ENCODE data around the gene LRPAP1.

LRPAP1 gene

GRCh38 chr4:3478446-3479357 lies 53.5 kb downstream of the LRPAP1 start:
- Mint-ChIP-seq H3K4me1 (peaks cover 17% of the 10 kb centered on the region), H3K9me3 (no peaks in the 10 kb centered on the region), H3K36me3 (no peaks in the 10 kb centered on the region), H3K27me3 (no peaks in the 10 kb centered on the region), H3K27ac (no peak overlapping the region), H3K4me3 (no peak overlapping the region)
- ATAC-seq (ENCODE audit: low read depth) (no peak), DNase-seq (ENCODE audit: low spot score in 2 of 2) (no peak)

- H3K27ac Mint-ChIP-seq = no peak overlapping the region
- H3K27me3 Mint-ChIP-seq = no peaks in the 10 kb centered on the region
- DNase-seq (ENCODE audit: low spot score in 2 of 2) = no peak
- ATAC-seq (ENCODE audit: low read depth) = no peak
- H3K9me3 Mint-ChIP-seq = no peaks in the 10 kb centered on the region
- no peak overlapping the region for H3K4me3 Mint-ChIP-seq
- peaks cover 14% of the 10 kb centered on the region for H3K4me1 Mint-ChIP-seq
- H3K36me3 Mint-ChIP-seq = no peaks in the 10 kb centered on the region
These were observed 54.3 kb downstream of the LRPAP1 start for GRCh38 chr4:3477750-3478430.

GRCh38 chr4:3476936-3477749 lies 55.1 kb downstream of the LRPAP1 start:
- H3K36me3 Mint-ChIP-seq = no peaks in the 10 kb centered on the region
- ATAC-seq (ENCODE audit: low read depth) (no peak), DNase-seq (ENCODE audit: low spot score in 2 of 2) (peak in 1 of 2 donors; percentile 9)
- H3K4me1 Mint-ChIP-seq = peaks cover 14% of the 10 kb centered on the region
- peaks cover 2% of the 10 kb centered on the region for H3K27me3 Mint-ChIP-seq
- H3K27ac Mint-ChIP-seq = no peak overlapping the region
- H3K4me3 Mint-ChIP-seq = no peak overlapping the region
- H3K9me3 Mint-ChIP-seq = no peaks in the 10 kb centered on the region

GRCh38 chr4:3476341-3476747 lies 55.9 kb downstream of the LRPAP1 start:
- Mint-ChIP-seq H3K9me3 (no peaks in the 10 kb centered on the region), H3K27me3 (peaks cover 2% of the 10 kb centered on the region), H3K4me1 (peaks cover 11% of the 10 kb centered on the region), H3K27ac (no peak overlapping the region), H3K4me3 (no peak overlapping the region), H3K36me3 (no peaks in the 10 kb centered on the region)
- DNase-seq (ENCODE audit: low spot score in 2 of 2) (peak in 1 of 2 donors; percentile 8), ATAC-seq (ENCODE audit: low read depth) (no peak)

GRCh38 chr4:3475713-3476260 lies 56.4 kb downstream of the LRPAP1 start:
- Mint-ChIP-seq H3K27me3 (peaks cover 2% of the 10 kb centered on the region), H3K9me3 (no peaks in the 10 kb centered on the region), H3K4me1 (peaks cover 7% of the 10 kb centered on the region), H3K27ac (no peak overlapping the region), H3K4me3 (no peak overlapping the region), H3K36me3 (no peaks in the 10 kb centered on the region)
- DNase-seq (ENCODE audit: low spot score in 2 of 2) (no peak), ATAC-seq (ENCODE audit: low read depth) (no peak)

GRCh38 chr4:3475041-3475712 lies 57.0 kb downstream of the LRPAP1 start:
- no peak overlapping the region for H3K4me3 Mint-ChIP-seq
- H3K36me3 Mint-ChIP-seq = no peaks in the 10 kb centered on the region
- no peaks in the 10 kb centered on the region for H3K9me3 Mint-ChIP-seq
- peaks cover 2% of the 10 kb centered on the region for H3K27me3 Mint-ChIP-seq
- ATAC-seq (ENCODE audit: low read depth) (no peak), DNase-seq (ENCODE audit: low spot score in 2 of 2) (peak in 1 of 2 donors; percentile 8)
- H3K27ac Mint-ChIP-seq = no peak overlapping the region
- peaks cover 2% of the 10 kb centered on the region for H3K4me1 Mint-ChIP-seq

DNA sequence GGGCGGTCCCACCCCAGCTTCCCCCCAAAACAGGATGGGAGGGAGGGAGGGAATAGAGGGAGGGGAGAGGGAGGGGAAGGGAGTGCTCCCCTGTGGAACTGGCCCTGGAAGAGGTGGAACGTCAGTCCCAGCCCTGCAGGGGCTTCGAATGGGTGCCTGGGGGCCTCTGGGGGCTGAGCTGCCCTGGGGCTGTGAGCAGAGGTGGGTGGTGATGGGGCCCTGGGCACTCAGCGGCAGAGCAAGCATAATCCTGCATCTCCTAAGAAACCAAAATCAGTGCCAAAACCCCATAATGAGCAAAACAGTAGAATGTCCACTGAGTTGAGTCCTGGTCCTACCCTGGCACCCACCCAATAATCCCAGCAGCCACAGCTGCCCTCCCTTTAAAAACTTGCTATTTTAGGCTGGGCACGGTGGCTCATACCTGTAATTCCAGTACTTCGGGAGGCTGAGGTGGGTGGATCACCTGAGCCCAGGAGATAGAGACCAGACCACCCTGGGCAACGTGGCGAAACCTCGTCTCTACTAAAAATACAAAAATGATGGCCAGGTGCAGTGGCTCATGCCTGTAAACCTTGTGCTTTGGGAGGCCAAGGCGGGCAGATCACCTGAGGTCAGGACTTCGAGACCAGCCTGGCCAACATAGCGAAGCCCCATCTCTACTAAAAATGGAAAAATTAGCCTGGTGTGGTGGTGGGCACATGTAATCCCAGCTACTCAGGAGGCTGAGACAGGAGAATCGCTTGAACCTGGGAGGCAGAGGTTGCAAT lies 58.0 kb downstream of the LRPAP1 start:
- DNase-seq (ENCODE audit: low spot score in 2 of 2) (no peak), ATAC-seq (ENCODE audit: low read depth) (no peak)
- Mint-ChIP-seq H3K27me3 (peaks cover 2% of the 10 kb centered on the region), H3K4me1 (no peaks in the 10 kb centered on the region), H3K27ac (no peak overlapping the region), H3K9me3 (no peaks in the 10 kb centered on the region), H3K4me3 (no peak overlapping the region), H3K36me3 (no peaks in the 10 kb centered on the region)

DNA sequence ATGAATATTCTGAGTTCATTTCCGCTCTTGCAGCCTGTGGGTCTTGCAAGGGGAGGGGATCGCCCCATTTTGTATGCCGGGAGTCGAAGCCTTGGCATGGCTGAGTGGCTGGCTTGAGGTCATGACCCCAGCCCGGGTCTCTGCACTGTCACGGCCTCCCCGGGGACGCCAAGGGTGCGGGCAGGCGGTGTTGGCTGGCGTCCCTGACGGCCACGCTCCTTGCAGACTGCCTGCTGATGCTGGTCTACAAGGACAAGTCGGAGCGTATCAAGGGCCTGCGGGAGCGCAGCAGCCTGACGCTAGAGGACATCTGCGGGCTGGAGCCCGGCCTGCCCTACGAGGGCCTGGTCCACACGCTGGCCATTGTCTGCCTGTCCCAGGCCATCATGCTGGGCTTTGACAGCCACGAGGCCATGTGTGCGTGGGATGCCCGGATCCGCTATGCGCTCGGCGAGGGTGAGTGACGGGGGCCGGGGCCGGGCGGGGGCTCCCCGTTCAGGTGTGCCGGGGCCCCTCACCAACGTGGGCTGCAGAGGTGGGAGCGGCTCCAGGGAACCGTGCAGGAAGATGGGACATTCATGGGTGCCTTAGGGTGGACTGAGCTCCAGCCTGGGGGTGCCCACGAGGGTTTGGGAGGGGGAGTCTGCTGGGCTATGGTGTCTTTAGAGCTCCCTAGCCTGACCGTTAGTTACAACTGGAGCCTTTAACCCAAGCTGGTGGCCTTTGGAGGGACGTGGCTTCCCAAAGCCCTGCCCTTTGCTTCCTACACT lies 58.9 kb downstream of the LRPAP1 start:
- ATAC-seq (ENCODE audit: low read depth) (no peak), DNase-seq (ENCODE audit: low spot score in 2 of 2) (no peak)
- Mint-ChIP-seq H3K36me3 (no peaks in the 10 kb centered on the region), H3K4me1 (no peaks in the 10 kb centered on the region), H3K9me3 (no peaks in the 10 kb centered on the region), H3K4me3 (no peak overlapping the region), H3K27ac (no peak overlapping the region), H3K27me3 (peaks cover 2% of the 10 kb centered on the region)

- H3K27ac Mint-ChIP-seq = no peak overlapping the region
- no peaks in the 10 kb centered on the region for H3K4me1 Mint-ChIP-seq
- no peaks in the 10 kb centered on the region for H3K36me3 Mint-ChIP-seq
- ATAC-seq (ENCODE audit: low read depth) (no peak), DNase-seq (ENCODE audit: low spot score in 2 of 2) (no peak)
- no peaks in the 10 kb centered on the region for H3K9me3 Mint-ChIP-seq
- no peak overlapping the region for H3K4me3 Mint-ChIP-seq
- peaks cover 2% of the 10 kb centered on the region for H3K27me3 Mint-ChIP-seq
These were observed 59.6 kb downstream of the LRPAP1 start for GRCh38 chr4:3472411-3473141.

GRCh38 chr4:3471886-3472285 lies 60.3 kb downstream of the LRPAP1 start:
- Mint-ChIP-seq H3K9me3 (no peaks in the 10 kb centered on the region), H3K4me1 (no peaks in the 10 kb centered on the region), H3K36me3 (no peaks in the 10 kb centered on the region), H3K4me3 (no peak overlapping the region), H3K27ac (no peak overlapping the region), H3K27me3 (peaks cover 2% of the 10 kb centered on the region)
- no peak for ATAC-seq (ENCODE audit: low read depth)
- DNase-seq (ENCODE audit: low spot score in 2 of 2) = no peak

DNA sequence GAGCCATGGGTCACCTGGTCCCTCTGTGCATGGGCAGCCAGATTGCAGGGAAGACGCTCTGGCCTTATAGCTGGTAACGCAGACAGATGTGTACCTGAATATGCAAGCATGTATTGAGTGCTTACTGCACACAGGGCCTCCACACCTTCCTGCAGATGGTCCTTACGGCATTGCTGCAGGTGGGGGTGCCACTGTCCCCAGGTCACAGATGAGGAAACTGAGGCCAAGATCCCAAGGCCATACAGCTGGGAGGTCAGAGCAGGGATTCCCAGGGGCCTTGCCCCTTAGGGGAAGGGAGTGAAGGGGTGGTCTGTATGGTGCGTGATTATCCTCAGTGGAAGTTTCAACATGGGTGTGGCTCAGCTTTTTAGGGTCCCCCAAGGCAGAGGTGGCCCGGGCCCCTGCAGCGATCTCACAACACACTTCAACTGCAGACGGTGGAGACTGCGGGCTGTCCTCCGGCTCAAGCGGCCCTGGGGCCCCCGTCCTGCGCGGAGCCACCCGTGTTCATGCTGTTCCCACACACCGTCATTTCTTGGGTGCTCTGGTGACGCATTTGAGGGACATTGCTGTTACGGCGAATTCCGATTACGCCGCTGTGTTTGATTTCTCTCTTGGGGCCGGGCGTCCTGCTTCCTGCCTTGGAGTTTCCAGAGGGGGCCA lies 61.0 kb downstream of the LRPAP1 start:
- Mint-ChIP-seq H3K36me3 (no peaks in the 10 kb centered on the region), H3K9me3 (no peaks in the 10 kb centered on the region), H3K4me3 (no peak overlapping the region), H3K27me3 (peaks cover 2% of the 10 kb centered on the region), H3K27ac (no peak overlapping the region), H3K4me1 (no peaks in the 10 kb centered on the region)
- no peak for ATAC-seq (ENCODE audit: low read depth)
- DNase-seq (ENCODE audit: low spot score in 2 of 2) = no peak

Measured in memory B cell (primary cell).